Measurements from ENCODE around the gene GNAQ. TPM values are rescaled to one million over a fixed set of nuclear protein-coding genes. Genes with fewer than 3 reads are reported as not detected.
A peak's percentile ranks its signal among the peaks of the same experiment; 100 is the strongest.

The GNAQ gene
- total and polyA plus RNA-seq, 2 of the 4 experiments (the other 2 are of a cell fraction) = 23.1 to 50.7 TPM

- no peak overlapping the region for H3K9ac ChIP-seq (ENCODE audit: low read depth, low read length)
- no peaks in the 10 kb centered on the region for H3K27me3 ChIP-seq (ENCODE audit: control insufficient read depth, insufficient read depth, low read length)
- H2BK15ac ChIP-seq (ENCODE audit: low read depth, low read length) = no peak overlapping the region
- no peak overlapping the region for H3K4ac ChIP-seq (ENCODE audit: low read depth, low read length)
- TF ChIP-seq BHLHE40 (IDR thresholded peaks at IDR 0.05; ENCODE audit: low read depth, low read length) = no peak
- TF ChIP-seq, protein P1, sequence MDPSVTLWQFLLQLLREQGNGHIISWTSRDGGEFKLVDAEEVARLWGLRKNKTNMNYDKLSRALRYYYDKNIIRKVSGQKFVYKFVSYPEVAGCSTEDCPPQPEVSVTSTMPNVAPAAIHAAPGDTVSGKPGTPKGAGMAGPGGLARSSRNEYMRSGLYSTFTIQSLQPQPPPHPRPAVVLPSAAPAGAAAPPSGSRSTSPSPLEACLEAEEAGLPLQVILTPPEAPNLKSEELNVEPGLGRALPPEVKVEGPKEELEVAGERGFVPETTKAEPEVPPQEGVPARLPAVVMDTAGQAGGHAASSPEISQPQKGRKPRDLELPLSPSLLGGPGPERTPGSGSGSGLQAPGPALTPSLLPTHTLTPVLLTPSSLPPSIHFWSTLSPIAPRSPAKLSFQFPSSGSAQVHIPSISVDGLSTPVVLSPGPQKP (IDR thresholded peaks at IDR 0.05; ENCODE audit: borderline replicate concordance, low read depth, low read length) = no peak
- peak; percentile 30; the same call in 1 of the 2 replicates for TF ChIP-seq CTCF (conservative IDR thresholded peaks at IDR 0.05; ENCODE audit: low read depth, low read length)
- TF ChIP-seq MAZ (IDR thresholded peaks at IDR 0.05; ENCODE audit: borderline replicate concordance, low read depth, low read length) = no peak
- H3K9me3 ChIP-seq (ENCODE audit: control insufficient read depth, insufficient read depth, low read length) = no peaks in the 10 kb centered on the region
- DNase-seq = peak; percentile 15
- peak; percentile 16; the same call in 1 of the 2 replicates for ATAC-seq (ENCODE audit: low read depth)
- no peak overlapping the region; the same call in 1 of the 2 replicates for H2AK5ac ChIP-seq (ENCODE audit: low read depth, low read length)
- no peak overlapping the region for H3K56ac ChIP-seq (ENCODE audit: extremely low read depth, insufficient read depth, low read length)
- CTCF ChIA-PET = interaction anchor here (0.6 to 1.4 kb wide), 5 partner anchors 10 to 153 kb away, joined by 3 read pairs; partner anchors contain the start of gene GNAQ
- no peak overlapping the region for H3K4me2 ChIP-seq (ENCODE audit: low read depth, low read length)
- peaks cover 24% of the 10 kb centered on the region; the same call in 1 of the 2 replicates for H4K20me1 ChIP-seq (ENCODE audit: insufficient read depth, low read length)
- no TSS peak for BruUV-seq (replicated peaks)
- no peak overlapping the region for H3K27ac ChIP-seq (ENCODE audit: insufficient read depth, low read length)
- no peak overlapping the region for H3K4me3 ChIP-seq (ENCODE audit: insufficient read depth, low read depth, low read length)
- H3K18ac ChIP-seq (ENCODE audit: low read depth, low read length) = no peak overlapping the region
- H4K91ac ChIP-seq (ENCODE audit: insufficient read depth, low read depth, low read length) = no peak overlapping the region
- H4K8ac ChIP-seq (ENCODE audit: low read depth in 2 of 2, low read length in 2 of 2) = no peak overlapping the region
- H2AK9ac ChIP-seq (replicated peaks; ENCODE audit: low read depth, low read length, poor library complexity) = no peak overlapping the region
- POLR2A ChIA-PET (ENCODE audit: unreplicated experiment) = interaction anchor here (0.5 to 0.6 kb wide), 2 partner anchors 27 to 401 kb away, joined by 4 to 10 read pairs; no protein-coding TSS in a partner anchor
- no peak overlapping the region for H2BK20ac ChIP-seq (ENCODE audit: low read depth, low read length)
- H3K14ac ChIP-seq (replicated peaks; ENCODE audit: low read depth, low read length) = no peak overlapping the region
- dilution Hi-C loops (cut with HindIII; ENCODE audit: low sequenced_read_pairs, unreplicated experiment) = no loop called here
- H2AFZ ChIP-seq (replicated peaks; ENCODE audit: low read length, poor library complexity) = no peak overlapping the region
- H2BK120ac ChIP-seq (ENCODE audit: low read depth, low read length) = no peak overlapping the region
- peaks cover 11% of the 10 kb centered on the region for H3K9me1 ChIP-seq (ENCODE audit: insufficient read depth, low read length)
- peaks cover 8% of the 10 kb centered on the region for H3K4me1 ChIP-seq (ENCODE audit: control insufficient read depth, insufficient read depth, low read length)
- in situ Hi-C loops (cut with MboI; ENCODE audit: low sequenced_read_pairs) = no loop called here
- WGBS, 2 experiments (ENCODE audit: extremely low coverage in 2 of 2, insufficient read length in 1 of 2) = 48% methylated on average over 3 of the region's 8 CpGs; no CpG with 5 or more reads in 1 of the 2 experiments
- H3K79me1 ChIP-seq (ENCODE audit: low read depth in 1 of 2, low read length in 2 of 2) = peaks cover 22 to 57% of the 10 kb centered on the region in 2 experiments
- no peak overlapping the region for H2BK5ac ChIP-seq (ENCODE audit: low read depth, low read length, poor library complexity, severe bottlenecking)
- 0 out of 2 replicates have a peak overlapping the region, but pooled peaks have one; percentile 10 for H3K23ac ChIP-seq (ENCODE audit: low read depth, low read length)
- H3K36me3 ChIP-seq (ENCODE audit: control insufficient read depth, insufficient read depth, low read length) = peaks cover 4% of the 10 kb centered on the region
- H4K5ac ChIP-seq (ENCODE audit: low read depth, low read length) = no peak overlapping the region
- intact Hi-C loops (cut with micrococcal nuclease) = no loop called here
Measured at GRCh38 chr9:77896938-77897667, 134.5 kb downstream of the GNAQ start.

All from IMR-90 (cell line).